Heart right ventricle (tissue), 16 donors: ENCODE measurements around the gene PTGES. TPM values are rescaled to one million over a fixed set of nuclear protein-coding genes. Genes with fewer than 3 reads are reported as not detected.

ENCODE experiments used
- ATAC-seq, 8 donors: fragments of 200-7000 bp; cut with Tn5 transposase; one replicate each; pipeline ENCODE4 v1.9.1; 2020; ENCODE audit warnings: mild to moderate bottlenecking in 8 of 8, moderate library complexity in 8 of 8, moderate number of reproducible peaks in 1 of 8
- DNase-seq, 2 donors: peaks; one replicate each; pipeline ENCODE4 v3.0.0-alpha.2; 2020
- H3K27ac ChIP-seq, 10 donors: fragments of 200-600 bp; sonication (generic) in 2 of 10; one replicate each; pipeline versions ENCODE4 v1.5.0 to v1.8.0; 2020 to 2022; ENCODE audit warnings: mild to moderate bottlenecking in 3 of 10
- H3K27me3 ChIP-seq, 7 donors: fragments of 200-600 bp; one replicate each; pipeline ENCODE4 v1.8.0; 2021 to 2022; ENCODE audit warnings: mild to moderate bottlenecking in 2 of 7
- H3K36me3 ChIP-seq, 9 donors: fragments of 200-600 bp; sonication (generic) in 1 of 9; one replicate each; pipeline versions ENCODE4 v1.5.0 to v1.8.0; 2020 to 2022; ENCODE audit warnings: mild to moderate bottlenecking in 2 of 9
- H3K4me1 ChIP-seq, 9 donors: fragments of 200-600 bp; sonication (generic) in 1 of 9; one replicate each; pipeline versions ENCODE4 v1.5.0 to v1.8.0; 2020 to 2022; ENCODE audit warnings: mild to moderate bottlenecking in 4 of 9
- H3K4me3 ChIP-seq, 10 donors: fragments of 200-600 bp; sonication (generic) in 2 of 10; one replicate each; pipeline versions ENCODE4 v1.5.0 to v1.8.0; 2020 to 2022; ENCODE audit warnings: mild to moderate bottlenecking in 7 of 10, moderate library complexity in 2 of 10
- H3K9me3 ChIP-seq, 11 donors: fragments of 200-600 bp in 10 of 11; sonication (generic) in 2 of 11; one replicate each; pipeline versions ENCODE4 v1.5.0 to v1.8.0; 2013 to 2022; ENCODE audit warnings: mild to moderate bottlenecking in 2 of 11, control low read depth in 1 of 11, moderate library complexity in 1 of 11
- WGBS, 2 donors: extraction: QIAGEN DNeasy Blood & Tissue Kit; methylation state at CpG; one replicate each; pipeline ENCODE4 v1.1.7; 2013; ENCODE audit warnings: inconsistent platforms in 1 of 2; 5-methylcytosine and 5-hydroxymethylcytosine counted together
- intact Hi-C, 10 donors: fragments of 100-400 bp; cut with DNase I; formaldehyde crosslinking; loops; one replicate each; pipeline versions ENCODE4 v1.11.1 to v1.14.2; 2022
- polyA plus RNA-seq, 2 donors: library from polyadenylated mRNA; stranded (reverse); fragments of 200-250 nt; gene quantifications; one replicate each; pipeline ENCODE4 v1.2.3, GENCODE V29; 2013
- total RNA-seq, 10 donors: library from RNA; stranded (reverse); fragmentation: NEBNext Ultra II Directional in 3 of 10; extraction: Animal tissue kit (Norgen Biotek cat#: 25700) in 3 of 10; gene quantifications; one replicate each; pipeline versions ENCODE4 v1.2.1 to v1.2.4, GENCODE V29; 2021 to 2023
- TF ChIP-seq, protein P1 (sequence below), 9 donors: fragments of 200-600 bp; sonication (generic) in 2 of 9; IDR thresholded peaks; one replicate each; pipeline versions ENCODE4 v1.5.0 to v1.8.0; 2021 to 2022; ENCODE audit warnings: antibody characterized with exemption in 9 of 9, mild to moderate bottlenecking in 5 of 9, moderate library complexity in 1 of 9
- donor health status: Arrhythmogenic right ventricular cardiomyopathy.
- donor health status: ischemic (EF 13 %, LVEDD 7.1; RV severe dilation, severe dysfunction).
- donor health status: healthy with polysubstance abuse.
- donor health status: DM: no; HTN: yes; CAD: no.
- donor health status: DM: no; HTN: no; CAD: no.
- donor health status: ischemic (EF 25% LVEDD 6.9; RV normal size, moderate dysfunction).
- donor health status: ischemic (EF 25% LVEDD 5.7; RV mildly dilated, moderate dysfunction).
- donor health status: healthy.
- donor health status: DM: yes; HTN: yes; CAD: no.
- donor health status: Ischemic cardiomyopathy.
- donor health status: ischemic (EF 35%, LVEDD 5.7; RV mildly dilated, moderate dysfunction).
- donor health status: nonischemic (EF 11% LVEDD 7.7; RV severe dilation, severe dysfunction).
- donor health status: DM: yes; HTN: yes; CAD: no.
- donor health status: PGD.
- donor health status: ischemic (EF 29% LVEDD 5.4; RV normal size, mild dysfunction).
- donor health status: nonischemic (EF 23%, LVEDD 6.1; RV moderate dilation, normal function).

The PTGES gene
- total and polyA plus RNA-seq, 12 donors: 0.15 to 5.7 (median 1.5) TPM

DNA sequence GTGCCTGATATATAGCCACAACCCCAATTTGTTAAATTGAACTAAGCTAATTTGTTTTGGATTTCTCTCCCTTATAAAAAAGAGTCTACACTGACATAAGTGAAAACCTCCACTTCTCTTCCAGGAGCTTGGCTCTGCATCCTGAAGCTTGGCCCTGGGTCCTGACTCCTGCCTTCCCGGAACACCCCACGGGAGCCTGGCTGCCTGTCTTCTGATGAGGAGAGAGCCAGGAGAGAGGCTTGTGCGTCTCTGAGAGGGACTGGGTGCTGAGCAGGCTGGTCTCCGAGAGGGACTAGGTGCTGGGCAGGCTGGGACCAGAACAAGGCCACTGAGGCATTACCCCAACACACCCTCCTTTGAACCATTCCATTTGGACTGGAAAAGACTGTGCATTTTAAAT, 6.5 kb upstream of the PTGES start:
- DNase-seq: peak in 1 of 2 donors; percentile 38

DNA sequence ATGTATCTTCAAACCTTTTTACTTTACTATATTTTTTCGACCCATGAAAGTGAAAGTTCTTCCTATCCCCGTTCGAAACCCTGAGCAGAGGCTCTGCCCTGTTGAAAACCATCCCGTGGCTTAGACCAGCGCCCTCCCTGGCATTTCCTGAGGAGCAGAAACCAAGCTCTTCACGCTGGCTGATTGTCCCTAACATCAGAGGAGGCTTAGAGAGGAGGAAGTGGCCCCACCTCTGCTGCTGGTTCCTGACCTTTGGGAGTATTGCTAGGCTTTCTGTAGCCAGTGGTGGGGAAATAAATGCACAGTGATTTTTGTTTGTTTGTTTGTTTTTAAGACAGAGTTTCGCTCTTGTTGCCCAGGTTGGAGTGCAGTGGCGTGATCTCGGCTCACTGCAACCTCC, 4.2 kb upstream of the PTGES start:
- DNase-seq: no peak
- Histone ChIP-seq H3K4me3 (no peak overlapping the region), H3K27ac (peak overlapping the region in 1 of 10 donors; percentile 36), H3K4me1 (peaks cover 2 to 46% (median 30%) of the 10 kb centered on the region in 9 donors), H3K9me3 (no peaks in the 10 kb centered on the region), H3K36me3 (no peaks in the 10 kb centered on the region), H3K27me3 (peaks cover 0 to 9% (median under 1%) of the 10 kb centered on the region in 7 donors)
- WGBS, 2 donors: 62 to 75% methylated on average over 9 of the region's 9 CpGs
- TF ChIP-seq, protein P1, sequence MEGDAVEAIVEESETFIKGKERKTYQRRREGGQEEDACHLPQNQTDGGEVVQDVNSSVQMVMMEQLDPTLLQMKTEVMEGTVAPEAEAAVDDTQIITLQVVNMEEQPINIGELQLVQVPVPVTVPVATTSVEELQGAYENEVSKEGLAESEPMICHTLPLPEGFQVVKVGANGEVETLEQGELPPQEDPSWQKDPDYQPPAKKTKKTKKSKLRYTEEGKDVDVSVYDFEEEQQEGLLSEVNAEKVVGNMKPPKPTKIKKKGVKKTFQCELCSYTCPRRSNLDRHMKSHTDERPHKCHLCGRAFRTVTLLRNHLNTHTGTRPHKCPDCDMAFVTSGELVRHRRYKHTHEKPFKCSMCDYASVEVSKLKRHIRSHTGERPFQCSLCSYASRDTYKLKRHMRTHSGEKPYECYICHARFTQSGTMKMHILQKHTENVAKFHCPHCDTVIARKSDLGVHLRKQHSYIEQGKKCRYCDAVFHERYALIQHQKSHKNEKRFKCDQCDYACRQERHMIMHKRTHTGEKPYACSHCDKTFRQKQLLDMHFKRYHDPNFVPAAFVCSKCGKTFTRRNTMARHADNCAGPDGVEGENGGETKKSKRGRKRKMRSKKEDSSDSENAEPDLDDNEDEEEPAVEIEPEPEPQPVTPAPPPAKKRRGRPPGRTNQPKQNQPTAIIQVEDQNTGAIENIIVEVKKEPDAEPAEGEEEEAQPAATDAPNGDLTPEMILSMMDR (IDR thresholded peaks at IDR 0.05): no peak
- ATAC-seq: peak in 1 of 8 donors; percentile 21
- intact Hi-C loops: no loop called here

More for the DNA sequence above, 6.5 kb upstream of the PTGES start:
- H3K27ac ChIP-seq: peak overlapping the region in 6 of 10 donors; percentile 15 to 40 (median 21)
- intact Hi-C loops: no loop called here
- H3K27me3 ChIP-seq: peaks cover 0 to 4% (median 0%) of the 10 kb centered on the region in 7 donors
- H3K9me3 ChIP-seq: no peaks in the 10 kb centered on the region
- peak in 1 of 8 donors; percentile 23 for ATAC-seq
- TF ChIP-seq, protein P1 (IDR thresholded peaks at IDR 0.05): no peak
- no peak overlapping the region for H3K4me3 ChIP-seq
- H3K36me3 ChIP-seq: no peaks in the 10 kb centered on the region
- H3K4me1 ChIP-seq: peaks cover 0 to 47% (median 18%) of the 10 kb centered on the region in 9 donors
- 56 to 71% methylated on average over 4 of the region's 4 CpGs for WGBS, 2 donors

DNA sequence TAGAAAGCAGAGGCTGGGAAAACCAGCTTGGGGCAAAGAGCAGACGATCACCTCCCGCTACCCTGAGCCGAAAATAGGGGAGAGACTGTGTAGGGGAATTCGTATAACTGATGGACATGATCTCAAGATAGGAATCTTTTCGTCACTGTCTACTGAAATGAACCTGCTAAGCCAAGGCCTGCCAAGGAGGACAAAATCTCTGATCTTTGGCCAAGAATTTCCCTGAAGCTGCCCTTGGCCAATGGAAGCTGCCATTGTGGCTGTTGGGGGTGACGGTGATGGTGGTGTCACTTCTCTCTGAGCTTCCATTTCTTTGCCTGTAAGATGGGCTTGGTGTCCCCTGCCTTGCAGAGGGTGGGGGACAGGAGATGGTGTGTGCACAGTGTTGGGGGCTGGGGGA, 3.3 kb upstream of the PTGES start:
- ATAC-seq: no peak
- intact Hi-C loops: no loop called here

DNA sequence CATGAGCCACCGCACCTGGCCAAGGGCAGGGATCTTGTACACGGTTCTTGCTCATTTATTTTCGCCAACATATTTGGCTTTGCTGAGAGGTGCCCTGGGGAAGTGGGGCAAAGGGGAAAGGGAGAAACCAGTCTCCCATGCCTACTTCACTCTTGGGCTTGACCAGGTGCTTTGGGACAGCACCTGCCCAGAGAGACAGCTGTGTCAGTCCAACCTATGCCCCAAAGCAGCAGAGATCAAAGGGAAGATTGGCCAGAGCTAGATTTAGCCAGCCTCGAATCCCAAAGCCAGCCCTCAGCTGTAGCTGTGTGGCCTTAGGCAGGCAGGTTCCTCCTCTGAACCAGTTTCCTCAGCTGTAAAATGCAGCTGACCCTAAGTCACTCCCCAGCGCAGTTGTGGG, 2.3 kb upstream of the PTGES start:
- WGBS, 2 donors: 89% methylated on average over 5 of the region's 5 CpGs
- H3K27ac ChIP-seq: no peak overlapping the region
- no peaks in the 10 kb centered on the region for H3K9me3 ChIP-seq
- H3K36me3 ChIP-seq: no peaks in the 10 kb centered on the region
- no peak overlapping the region for H3K4me3 ChIP-seq
- TF ChIP-seq, protein P1 (IDR thresholded peaks at IDR 0.05): no peak
- peaks cover 0 to 17% (median 6%) of the 10 kb centered on the region in 7 donors for H3K27me3 ChIP-seq
- intact Hi-C loops: no loop called here
- H3K4me1 ChIP-seq: peaks cover 2 to 42% (median 29%) of the 10 kb centered on the region in 9 donors
- DNase-seq (no peak), ATAC-seq (no peak)

More for the DNA sequence above, 3.3 kb upstream of the PTGES start:
- Histone ChIP-seq H3K9me3 (no peaks in the 10 kb centered on the region), H3K36me3 (no peaks in the 10 kb centered on the region), H3K4me3 (no peak overlapping the region), H3K4me1 (peaks cover 2 to 44% (median 30%) of the 10 kb centered on the region in 9 donors), H3K27ac (no peak overlapping the region), H3K27me3 (peaks cover 0 to 13% (median 4%) of the 10 kb centered on the region in 7 donors)
- TF ChIP-seq, protein P1 (IDR thresholded peaks at IDR 0.05): no peak
- 91 to 93% methylated on average over 6 of the region's 6 CpGs for WGBS, 2 donors
- no peak for DNase-seq
